ENCODE results near the gene HTR3A.

The HTR3A gene

GRCh38 chr11:114016986-114017385 is 42.1 kb downstream of the HTR3A start:
- Histone ChIP-seq H3K4me3 (no peak overlapping the region), H3K36me3 (ENCODE audit: insufficient read depth, low read length) (no peaks in the 10 kb centered on the region), H3K9ac (ENCODE audit: insufficient read length) (no peak overlapping the region), H3K27ac (no peak overlapping the region), H3K9me3 (ENCODE audit: low read depth, low read length) (no peaks in the 10 kb centered on the region)
- DNase-seq (ENCODE audit: low read depth, low spot score), result no peak
- TF ChIP-seq EZH2 (IDR thresholded peaks at IDR 0.05) (no peak), POLR2AphosphoS5 (IDR thresholded peaks at IDR 0.05; ENCODE audit: borderline replicate concordance, low read depth, low read length) (no peak), FOXP2 (optimal IDR thresholded peaks at IDR 0.05; ENCODE audit: control extremely low read depth, extremely low read length, insufficient read depth) (no peak)

GRCh38 chr11:114017723-114018122 is 42.8 kb downstream of the HTR3A start:
- no peaks in the 10 kb centered on the region for H3K9me3 ChIP-seq (ENCODE audit: low read depth, low read length)
- DNase-seq (ENCODE audit: low read depth, low spot score), result no peak
- H3K4me3 ChIP-seq, result no peak overlapping the region
- H3K27ac ChIP-seq, result no peak overlapping the region
- no peaks in the 10 kb centered on the region for H3K36me3 ChIP-seq (ENCODE audit: insufficient read depth, low read length)
- no peak overlapping the region for H3K9ac ChIP-seq (ENCODE audit: insufficient read length)
- TF ChIP-seq EZH2 (IDR thresholded peaks at IDR 0.05), result no peak
- TF ChIP-seq POLR2AphosphoS5 (IDR thresholded peaks at IDR 0.05; ENCODE audit: borderline replicate concordance, low read depth, low read length), result no peak
- no peak for TF ChIP-seq FOXP2 (optimal IDR thresholded peaks at IDR 0.05; ENCODE audit: control extremely low read depth, extremely low read length, insufficient read depth)

DNA sequence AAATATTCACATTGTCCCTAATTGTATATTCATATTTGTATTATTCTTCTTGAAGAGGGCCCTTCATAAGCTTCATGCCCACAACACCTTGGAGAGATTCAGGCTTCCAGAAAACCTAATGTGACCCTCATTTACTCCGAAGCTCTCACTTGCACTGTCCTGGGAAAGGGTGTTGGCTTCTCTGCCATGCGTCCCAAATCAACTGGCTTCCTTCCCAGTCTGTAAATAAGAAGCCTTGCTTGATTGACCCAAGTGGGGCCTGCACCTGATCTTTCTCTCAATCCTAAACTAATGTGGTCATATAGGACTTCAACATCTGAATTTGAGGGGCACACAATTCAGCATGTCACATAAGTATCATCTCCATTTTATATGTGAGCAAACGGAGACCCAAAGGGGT is 44.1 kb downstream of the HTR3A start:
- Histone ChIP-seq H3K9ac (ENCODE audit: insufficient read length) (no peak overlapping the region), H3K36me3 (ENCODE audit: insufficient read depth, low read length) (no peaks in the 10 kb centered on the region), H3K9me3 (ENCODE audit: low read depth, low read length) (no peaks in the 10 kb centered on the region), H3K27ac (no peak overlapping the region), H3K4me3 (no peak overlapping the region)
- no peak for DNase-seq (ENCODE audit: low read depth, low spot score)
- no peak for TF ChIP-seq FOXP2 (optimal IDR thresholded peaks at IDR 0.05; ENCODE audit: control extremely low read depth, extremely low read length, insufficient read depth)

- Histone ChIP-seq H3K9me3 (ENCODE audit: low read depth, low read length) (no peaks in the 10 kb centered on the region), H3K36me3 (ENCODE audit: insufficient read depth, low read length) (no peaks in the 10 kb centered on the region), H3K27ac (no peak overlapping the region), H3K9ac (ENCODE audit: insufficient read length) (no peak overlapping the region), H3K4me3 (no peak overlapping the region)
- TF ChIP-seq EZH2 (IDR thresholded peaks at IDR 0.05), result no peak
- no peak for TF ChIP-seq FOXP2 (optimal IDR thresholded peaks at IDR 0.05; ENCODE audit: control extremely low read depth, extremely low read length, insufficient read depth)
- no peak for TF ChIP-seq POLR2AphosphoS5 (IDR thresholded peaks at IDR 0.05; ENCODE audit: borderline replicate concordance, low read depth, low read length)
- no peak for DNase-seq (ENCODE audit: low read depth, low spot score)
Observed at GRCh38 chr11:114019574-114019973, 44.7 kb downstream of the HTR3A start.

DNA sequence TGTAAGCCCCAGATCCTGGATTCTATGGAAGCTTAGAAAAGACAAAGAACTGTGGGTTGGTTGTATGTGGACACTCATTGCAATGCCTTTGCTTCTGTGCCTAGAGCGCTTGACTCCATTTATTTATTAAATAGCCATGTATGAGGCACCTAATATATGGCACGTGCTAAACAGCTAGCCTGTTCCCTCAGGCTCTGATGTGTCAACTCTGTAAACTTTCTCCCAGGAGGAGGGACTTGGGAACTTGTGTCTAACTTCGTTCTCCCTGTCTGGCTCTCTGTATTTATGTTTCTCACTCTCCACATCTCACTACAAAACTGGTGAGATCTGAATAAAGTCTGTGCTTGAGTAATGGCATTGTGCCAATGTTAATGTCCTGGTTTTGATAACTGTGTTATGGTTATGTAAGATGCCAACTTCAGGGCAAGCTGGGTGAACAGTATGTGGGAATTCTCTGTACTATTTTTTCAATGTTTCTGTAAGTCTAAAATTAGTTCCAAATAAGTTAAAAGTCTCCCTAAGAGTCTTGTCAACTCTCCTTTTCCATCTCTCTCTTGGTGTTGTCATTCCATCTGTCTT is 50.5 kb downstream of the HTR3A start:
- Histone ChIP-seq H3K4me3 (no peak overlapping the region), H3K9me3 (ENCODE audit: low read depth, low read length) (no peaks in the 10 kb centered on the region), H3K9ac (ENCODE audit: insufficient read length) (no peak overlapping the region), H3K27ac (no peak overlapping the region), H3K36me3 (ENCODE audit: insufficient read depth, low read length) (no peaks in the 10 kb centered on the region)
- DNase-seq (ENCODE audit: low read depth, low spot score), result no peak
- no peak for TF ChIP-seq POLR2AphosphoS5 (IDR thresholded peaks at IDR 0.05; ENCODE audit: borderline replicate concordance, low read depth, low read length)
- TF ChIP-seq EZH2 (IDR thresholded peaks at IDR 0.05), result no peak
- no peak for TF ChIP-seq FOXP2 (optimal IDR thresholded peaks at IDR 0.05; ENCODE audit: control extremely low read depth, extremely low read length, insufficient read depth)

- DNase-seq (ENCODE audit: low read depth, low spot score), result no peak
- H3K4me3 ChIP-seq, result no peak overlapping the region
- H3K9me3 ChIP-seq (ENCODE audit: low read depth, low read length), result no peaks in the 10 kb centered on the region
- no peaks in the 10 kb centered on the region for H3K36me3 ChIP-seq (ENCODE audit: insufficient read depth, low read length)
- H3K9ac ChIP-seq (ENCODE audit: insufficient read length), result no peak overlapping the region
- no peak overlapping the region for H3K27ac ChIP-seq
- TF ChIP-seq EZH2 (IDR thresholded peaks at IDR 0.05) (no peak), FOXP2 (optimal IDR thresholded peaks at IDR 0.05; ENCODE audit: control extremely low read depth, extremely low read length, insufficient read depth) (no peak), POLR2AphosphoS5 (IDR thresholded peaks at IDR 0.05; ENCODE audit: borderline replicate concordance, low read depth, low read length) (no peak)
Observed at GRCh38 chr11:114026355-114026754, 51.4 kb downstream of the HTR3A start.

- TF ChIP-seq FOXP2 (optimal IDR thresholded peaks at IDR 0.05; ENCODE audit: control extremely low read depth, extremely low read length, insufficient read depth) (no peak), POLR2AphosphoS5 (IDR thresholded peaks at IDR 0.05; ENCODE audit: borderline replicate concordance, low read depth, low read length) (no peak), EZH2 (IDR thresholded peaks at IDR 0.05) (no peak)
Observed at GRCh38 chr11:114027391-114027790, 52.5 kb downstream of the HTR3A start.

GRCh38 chr11:114027926-114028325 is 53.0 kb downstream of the HTR3A start:
- H3K9me3 ChIP-seq (ENCODE audit: low read depth, low read length), result no peaks in the 10 kb centered on the region
- H3K9ac ChIP-seq (ENCODE audit: insufficient read length), result no peak overlapping the region
- H3K36me3 ChIP-seq (ENCODE audit: insufficient read depth, low read length), result no peaks in the 10 kb centered on the region
- H3K4me3 ChIP-seq, result no peak overlapping the region
- TF ChIP-seq FOXP2 (optimal IDR thresholded peaks at IDR 0.05; ENCODE audit: control extremely low read depth, extremely low read length, insufficient read depth) (no peak), EZH2 (IDR thresholded peaks at IDR 0.05) (no peak), POLR2AphosphoS5 (IDR thresholded peaks at IDR 0.05; ENCODE audit: borderline replicate concordance, low read depth, low read length) (no peak)
- DNase-seq (ENCODE audit: low read depth, low spot score), result no peak
- H3K27ac ChIP-seq, result no peak overlapping the region

More at GRCh38 chr11:114027391-114027790, 52.5 kb downstream of the HTR3A start:
- no peak for DNase-seq (ENCODE audit: low read depth, low spot score)
- Histone ChIP-seq H3K4me3 (no peak overlapping the region), H3K9me3 (ENCODE audit: low read depth, low read length) (no peaks in the 10 kb centered on the region), H3K36me3 (ENCODE audit: insufficient read depth, low read length) (no peaks in the 10 kb centered on the region), H3K9ac (ENCODE audit: insufficient read length) (no peak overlapping the region), H3K27ac (no peak overlapping the region)
